KOPT-K1 (cell line): ENCODE measurements around the gene MRTFA.

Experiments used
- H3K27ac ChIP-seq: fragments of 200-600 bp; sonication (generic); 2 replicates; pipeline ENCODE4 v1.5.1; 2016; ENCODE audit warnings: antibody characterized with exemption, mild to moderate bottlenecking, low read depth, low read length; ENCODE audit not compliant: poor library complexity, severe bottlenecking
- H3K36me3 ChIP-seq: fragments of 200-600 bp; sonication (generic); 2 replicates; pipeline ENCODE4 v1.5.1; 2017; ENCODE audit warnings: antibody characterized with exemption, mild to moderate bottlenecking, low read length, moderate library complexity; ENCODE audit not compliant: insufficient read depth
- H3K9me3 ChIP-seq: fragments of 200-600 bp; sonication (generic); 2 replicates; pipeline ENCODE4 v1.5.1; 2017; ENCODE audit warnings: antibody characterized with exemption, low read length, mild to moderate bottlenecking; ENCODE audit not compliant: insufficient read depth, poor library complexity, severe bottlenecking

The MRTFA gene

GRCh38 chr22:40463683-40464082, 172.8 kb downstream of the MRTFA start:
- Histone ChIP-seq H3K27ac (peak overlapping the region; percentile 79), H3K36me3 (peaks cover 16% of the 10 kb centered on the region), H3K9me3 (no peaks in the 10 kb centered on the region)

DNA sequence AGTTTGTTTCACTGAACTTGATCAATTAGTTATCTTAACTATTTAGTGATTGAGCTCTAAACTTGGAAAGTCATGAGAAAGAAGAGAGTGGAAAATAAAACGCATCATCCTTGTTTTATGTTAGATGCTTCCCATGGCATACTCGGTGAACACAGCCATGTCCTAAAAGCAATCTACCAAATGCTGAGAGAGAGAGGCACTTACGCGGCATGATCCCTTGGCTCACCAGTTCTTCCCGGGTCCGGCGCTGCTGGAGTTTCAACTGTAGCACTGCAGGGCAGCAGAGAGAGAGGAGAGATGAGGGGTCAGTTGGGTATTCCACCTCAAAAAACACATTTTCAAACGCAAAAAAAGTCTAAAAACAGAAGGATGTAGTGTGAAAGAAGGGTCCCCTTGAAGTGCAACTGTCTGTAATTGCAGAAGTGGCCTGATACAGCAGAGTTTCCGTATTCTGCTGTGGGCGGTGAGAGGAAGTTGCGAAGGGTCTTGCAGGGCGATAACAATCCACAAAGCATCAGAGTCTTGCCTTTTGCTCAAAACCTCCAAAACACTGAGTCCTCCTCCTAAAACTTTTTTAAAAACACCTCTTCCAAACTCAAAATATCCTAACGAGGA, 173.4 kb downstream of the MRTFA start:
- Histone ChIP-seq H3K9me3 (no peaks in the 10 kb centered on the region), H3K36me3 (peaks cover 16% of the 10 kb centered on the region), H3K27ac (peak overlapping the region; percentile 79)

DNA sequence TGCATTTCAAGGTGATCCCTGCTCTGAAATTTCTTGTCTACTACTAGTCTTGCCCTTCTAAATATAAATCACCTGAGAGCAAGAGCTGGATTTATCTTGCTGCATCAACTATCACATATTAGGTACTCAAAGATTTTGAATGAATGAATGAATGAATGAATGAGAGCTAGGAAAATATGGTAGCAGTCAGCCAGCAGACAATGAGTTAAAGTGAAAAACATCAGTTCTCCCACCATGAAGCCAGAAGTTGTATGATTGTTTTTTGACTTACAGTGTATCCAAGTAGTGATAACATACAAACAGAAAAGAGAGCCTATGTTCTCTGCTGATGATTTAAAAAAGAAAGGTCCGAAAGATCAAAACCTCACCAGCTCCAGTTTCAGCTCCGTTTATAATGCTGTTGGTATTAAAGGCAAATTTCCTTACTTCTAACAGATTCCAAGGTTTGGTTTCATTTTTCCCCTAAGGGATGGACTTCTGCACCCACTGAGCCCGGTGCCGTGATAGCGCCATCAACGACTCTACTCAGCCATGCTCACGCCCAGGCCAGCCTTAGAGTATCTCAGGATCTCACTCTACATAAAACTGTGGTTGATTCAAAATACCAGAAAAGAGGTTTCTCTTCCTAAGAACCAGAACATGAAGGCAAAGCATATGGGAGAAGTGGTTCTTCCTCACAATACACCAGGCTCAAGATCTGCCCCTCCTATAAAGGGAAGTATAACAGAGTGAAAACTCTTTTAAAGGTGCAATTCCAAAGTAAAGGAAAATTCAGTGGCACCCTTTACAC, 174.1 kb downstream of the MRTFA start:
- Histone ChIP-seq H3K9me3 (no peaks in the 10 kb centered on the region), H3K36me3 (peaks cover 16% of the 10 kb centered on the region), H3K27ac (peak overlapping the region; percentile 79)

GRCh38 chr22:40453671-40454070, 182.8 kb downstream of the MRTFA start:
- no peaks in the 10 kb centered on the region for H3K9me3 ChIP-seq
- H3K27ac ChIP-seq: no peak overlapping the region
- H3K36me3 ChIP-seq: peaks cover 13% of the 10 kb centered on the region; the same call in 1 of the 2 replicates

- Histone ChIP-seq H3K27ac (no peak overlapping the region), H3K9me3 (no peaks in the 10 kb centered on the region), H3K36me3 (peaks cover 13% of the 10 kb centered on the region; the same call in 1 of the 2 replicates)
Measured at GRCh38 chr22:40452730-40453487, 183.6 kb downstream of the MRTFA start.

- Histone ChIP-seq H3K9me3 (no peaks in the 10 kb centered on the region), H3K27ac (no peak overlapping the region), H3K36me3 (peaks cover 13% of the 10 kb centered on the region; the same call in 1 of the 2 replicates)
Measured at GRCh38 chr22:40451210-40451609, 185.3 kb downstream of the MRTFA start.

DNA sequence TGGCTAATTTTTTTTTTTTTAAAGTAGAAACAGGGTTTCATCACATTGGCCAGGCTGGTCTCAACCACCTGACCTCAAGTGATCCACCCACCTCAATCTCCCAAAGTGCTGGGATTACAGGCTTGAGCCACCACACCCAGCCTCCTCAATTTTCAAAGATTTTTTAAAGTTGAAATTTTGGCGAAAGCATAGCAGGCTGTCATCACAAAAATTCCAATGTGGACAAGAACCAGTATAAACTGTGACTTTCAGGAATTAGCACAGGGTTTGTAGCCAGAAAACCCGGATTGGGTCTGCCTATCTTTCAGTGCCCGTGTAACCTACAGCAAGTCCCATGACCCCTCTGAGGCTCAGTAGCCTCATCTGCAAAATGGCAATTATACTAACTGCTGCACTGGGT, 185.9 kb downstream of the MRTFA start:
- H3K36me3 ChIP-seq: peaks cover 13% of the 10 kb centered on the region; the same call in 1 of the 2 replicates
- no peak overlapping the region for H3K27ac ChIP-seq
- no peaks in the 10 kb centered on the region for H3K9me3 ChIP-seq

- H3K36me3 ChIP-seq: peaks cover 13% of the 10 kb centered on the region; the same call in 1 of the 2 replicates
- H3K9me3 ChIP-seq: no peaks in the 10 kb centered on the region
- H3K27ac ChIP-seq: no peak overlapping the region
Measured at GRCh38 chr22:40449676-40450035, 186.9 kb downstream of the MRTFA start.

DNA sequence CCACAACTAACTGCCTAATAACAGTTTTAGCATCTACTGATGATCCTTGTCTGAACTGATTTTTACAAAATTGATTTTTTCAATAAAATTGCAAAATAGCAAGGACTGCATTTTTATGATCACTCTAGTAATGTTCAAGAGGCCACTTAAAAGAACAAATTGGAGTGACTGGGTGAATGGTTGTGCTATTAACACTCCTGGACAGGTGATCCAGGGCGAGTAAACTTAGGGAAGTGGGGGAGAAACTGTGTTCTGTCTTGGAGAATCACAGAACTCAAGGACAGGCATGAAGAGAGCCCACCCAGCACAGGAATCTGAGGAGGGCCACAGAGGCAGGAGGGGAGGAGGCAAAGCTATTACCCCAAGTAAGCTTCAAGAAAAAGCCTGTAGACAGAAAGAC, 190.3 kb downstream of the MRTFA start:
- peaks cover 5% of the 10 kb centered on the region; the same call in 1 of the 2 replicates for H3K36me3 ChIP-seq
- no peaks in the 10 kb centered on the region for H3K9me3 ChIP-seq
- no peak overlapping the region for H3K27ac ChIP-seq

DNA sequence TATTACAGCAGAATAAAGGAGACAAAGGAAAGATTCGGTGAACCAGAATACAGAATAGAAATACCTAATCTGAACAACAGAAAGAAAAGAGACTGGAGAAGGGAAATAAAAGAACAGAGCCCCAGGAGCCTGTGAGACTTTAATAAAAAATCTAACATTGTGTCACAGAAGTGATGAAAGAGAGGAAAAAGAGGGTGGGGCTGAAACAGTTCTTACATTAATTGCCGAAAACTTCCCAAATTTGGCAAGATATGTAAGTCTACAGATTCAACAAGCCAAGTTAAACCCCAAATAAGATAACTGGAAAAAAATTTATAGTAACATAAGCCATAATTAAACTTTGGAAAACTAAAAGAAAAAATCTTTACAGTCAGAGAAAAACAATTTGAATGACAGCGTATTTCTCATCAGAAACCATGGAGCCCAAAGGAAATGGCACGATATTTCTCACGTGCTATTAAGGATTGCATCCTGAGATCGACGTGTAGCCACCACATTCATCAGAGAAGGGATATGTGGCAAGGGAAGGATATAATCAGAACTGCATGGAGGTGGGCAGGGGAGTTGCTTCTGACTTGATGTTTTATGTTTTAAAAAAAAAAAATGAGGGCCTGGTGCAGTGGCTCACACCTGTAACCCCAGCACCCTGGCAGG, 192.2 kb downstream of the MRTFA start:
- no peaks in the 10 kb centered on the region for H3K9me3 ChIP-seq
- H3K27ac ChIP-seq: no peak overlapping the region
- peaks cover 13% of the 10 kb centered on the region; the same call in 1 of the 2 replicates for H3K36me3 ChIP-seq

DNA sequence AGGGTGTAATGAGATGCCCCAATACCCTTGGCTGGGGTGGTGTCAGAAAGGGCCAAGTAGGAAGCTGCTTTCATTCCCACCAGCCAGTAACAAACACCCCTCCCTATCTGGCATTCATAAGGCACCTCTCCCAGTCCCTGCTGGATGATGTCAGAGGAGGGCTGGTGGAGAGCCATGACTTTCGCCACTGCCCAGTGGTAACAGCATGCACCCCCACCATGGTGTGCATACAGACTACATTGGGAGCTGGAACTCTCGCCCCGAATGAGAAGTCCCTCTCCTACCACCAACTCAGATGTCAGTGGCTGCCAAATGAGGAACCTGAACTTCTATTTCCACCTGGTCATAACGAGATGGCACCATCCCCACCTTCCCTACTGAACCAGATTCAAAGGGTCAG, 192.8 kb downstream of the MRTFA start:
- no peak overlapping the region for H3K27ac ChIP-seq
- H3K9me3 ChIP-seq: no peaks in the 10 kb centered on the region
- H3K36me3 ChIP-seq: peaks cover 13% of the 10 kb centered on the region; the same call in 1 of the 2 replicates

DNA sequence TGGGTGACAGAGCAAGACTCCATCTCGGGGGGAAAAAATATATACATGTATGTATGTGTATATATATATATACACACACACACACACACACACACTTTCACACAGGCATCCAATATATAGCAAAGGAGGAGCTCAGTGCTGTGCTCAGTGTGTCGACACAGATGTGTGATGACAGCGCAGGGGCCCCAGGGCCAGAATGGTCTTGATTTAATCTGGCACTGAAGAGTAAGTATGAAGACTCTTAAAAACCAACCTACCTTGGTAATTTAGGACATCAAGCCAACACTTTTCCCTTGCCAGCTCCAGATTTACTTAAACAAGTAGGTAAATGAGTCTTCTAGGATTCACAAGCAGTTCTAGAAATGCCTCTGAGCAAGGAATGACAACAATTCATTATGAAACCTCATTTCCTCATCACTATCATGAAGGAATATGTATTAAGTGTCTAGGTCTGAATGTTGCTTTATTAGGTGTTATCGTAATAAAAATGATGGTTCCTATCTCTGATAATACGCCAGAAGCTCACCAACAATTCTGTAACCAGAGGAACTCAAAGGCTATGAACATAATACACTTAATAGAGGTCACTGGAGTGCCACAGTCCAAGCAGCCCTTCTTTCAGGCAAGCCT, 194.6 kb downstream of the MRTFA start:
- Histone ChIP-seq H3K36me3 (peaks cover 13% of the 10 kb centered on the region; the same call in 1 of the 2 replicates), H3K9me3 (no peaks in the 10 kb centered on the region), H3K27ac (no peak overlapping the region)

DNA sequence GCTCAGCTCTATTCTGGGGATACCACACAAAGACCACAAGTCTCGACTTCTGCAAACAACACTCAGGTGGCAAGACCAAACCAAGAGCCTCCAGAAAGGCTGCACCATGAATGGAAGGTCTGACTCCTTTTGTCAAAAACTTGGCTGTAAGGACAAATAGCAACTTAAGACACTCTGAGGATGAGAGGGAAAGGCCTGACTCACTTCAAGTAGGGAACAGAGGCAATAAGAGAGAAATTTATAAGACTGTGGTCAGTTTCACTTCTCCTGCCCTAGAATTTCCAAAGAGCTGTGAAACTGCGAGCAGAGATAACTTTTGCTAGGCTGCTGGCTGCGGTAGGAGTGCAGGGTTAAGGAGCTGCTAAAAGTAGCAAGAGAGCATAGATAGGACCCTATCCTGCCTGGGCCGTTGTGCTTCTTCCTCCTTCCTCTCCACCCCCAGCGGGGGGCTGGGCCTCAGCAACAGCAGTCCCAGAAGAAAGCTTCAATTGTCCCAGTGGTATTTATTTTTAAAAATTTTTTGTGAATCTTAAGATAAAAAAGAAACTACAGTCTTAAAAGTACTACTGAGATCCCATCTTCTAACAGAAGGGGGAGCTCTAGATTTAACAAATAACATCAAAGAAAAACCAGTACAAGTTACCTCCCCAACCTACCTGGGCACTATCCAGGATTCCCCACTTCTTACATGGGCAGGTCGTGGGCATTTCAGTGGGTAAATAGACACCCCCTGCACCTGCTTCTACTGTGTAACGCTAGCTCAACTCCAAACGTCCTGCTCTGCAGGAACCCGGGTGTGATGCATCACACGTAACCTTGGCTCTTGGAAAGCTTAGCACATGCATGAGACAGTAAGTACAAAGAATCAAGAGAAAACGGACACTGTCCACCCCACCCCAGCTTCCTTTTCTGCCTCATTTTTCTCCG, 199.8 kb downstream of the MRTFA start:
- Histone ChIP-seq H3K36me3 (peaks cover 40% of the 10 kb centered on the region), H3K27ac (peak overlapping the region; percentile 41)

DNA sequence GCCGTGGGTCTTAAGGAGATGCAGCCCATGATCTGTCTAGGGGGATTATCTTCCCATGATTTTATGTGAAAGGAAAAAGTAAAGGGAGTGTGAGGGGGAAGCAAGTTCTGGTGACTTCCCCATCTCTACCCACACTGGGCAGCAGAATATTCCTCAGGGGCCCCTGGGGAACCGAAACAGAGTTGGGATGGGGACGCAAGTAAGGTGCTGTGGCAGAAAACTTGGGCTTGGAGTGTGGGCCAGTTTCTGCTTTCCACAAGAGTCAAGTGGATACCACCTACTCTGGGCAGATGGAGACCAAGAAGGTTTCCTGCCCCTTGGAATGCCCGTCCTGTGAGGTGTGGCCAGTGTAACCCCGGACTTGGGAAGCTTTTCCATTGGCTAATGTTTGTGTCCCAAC, 201.8 kb downstream of the MRTFA start:
- Histone ChIP-seq H3K36me3 (peaks cover 48% of the 10 kb centered on the region), H3K27ac (no peak overlapping the region), H3K9me3 (no peaks in the 10 kb centered on the region)

More for the DNA sequence above, 199.8 kb downstream of the MRTFA start:
- H3K9me3 ChIP-seq: no peaks in the 10 kb centered on the region
